Measurements from ENCODE around the gene INSYN2B. TPM values are rescaled to one million over a fixed set of nuclear protein-coding genes. Genes with fewer than 3 reads are reported as not detected.
"Not testable (repeated sequence)": the region's sequence is repeated elsewhere in the genome, so short reads cannot be mapped to it uniquely, and the experiment has no call there.

Gene INSYN2B
- total and polyA plus RNA-seq, 4 donors = 0.10 to 0.63 (median 0.12) TPM; not detected in 1

- TF ChIP-seq, protein P1, sequence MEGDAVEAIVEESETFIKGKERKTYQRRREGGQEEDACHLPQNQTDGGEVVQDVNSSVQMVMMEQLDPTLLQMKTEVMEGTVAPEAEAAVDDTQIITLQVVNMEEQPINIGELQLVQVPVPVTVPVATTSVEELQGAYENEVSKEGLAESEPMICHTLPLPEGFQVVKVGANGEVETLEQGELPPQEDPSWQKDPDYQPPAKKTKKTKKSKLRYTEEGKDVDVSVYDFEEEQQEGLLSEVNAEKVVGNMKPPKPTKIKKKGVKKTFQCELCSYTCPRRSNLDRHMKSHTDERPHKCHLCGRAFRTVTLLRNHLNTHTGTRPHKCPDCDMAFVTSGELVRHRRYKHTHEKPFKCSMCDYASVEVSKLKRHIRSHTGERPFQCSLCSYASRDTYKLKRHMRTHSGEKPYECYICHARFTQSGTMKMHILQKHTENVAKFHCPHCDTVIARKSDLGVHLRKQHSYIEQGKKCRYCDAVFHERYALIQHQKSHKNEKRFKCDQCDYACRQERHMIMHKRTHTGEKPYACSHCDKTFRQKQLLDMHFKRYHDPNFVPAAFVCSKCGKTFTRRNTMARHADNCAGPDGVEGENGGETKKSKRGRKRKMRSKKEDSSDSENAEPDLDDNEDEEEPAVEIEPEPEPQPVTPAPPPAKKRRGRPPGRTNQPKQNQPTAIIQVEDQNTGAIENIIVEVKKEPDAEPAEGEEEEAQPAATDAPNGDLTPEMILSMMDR (IDR thresholded peaks at IDR 0.05; ENCODE audit: control extremely low read depth, extremely low read depth) = no peak
- DNase-seq (no peak), ATAC-seq (ENCODE audit: insufficient read depth, low FRiP score) (no peak)
- H3K36me3 ChIP-seq (ENCODE audit: control insufficient read depth in 4 of 4, insufficient read depth in 4 of 4, low read length in 4 of 4) = no peaks in the 10 kb centered on the region
- peaks cover 0 to 4% (median 0%) of the 10 kb centered on the region in 5 donors for H3K4me1 ChIP-seq (ENCODE audit: control insufficient read depth in 5 of 5, insufficient read depth in 5 of 5, low read length in 5 of 5)
- H3K9ac ChIP-seq (ENCODE audit: insufficient read depth in 1 of 2, low read length in 2 of 2) = no peak overlapping the region
- no peak overlapping the region for H3K27ac ChIP-seq (ENCODE audit: low read depth in 1 of 2, low read length in 1 of 2)
- no peak overlapping the region for H3K4me3 ChIP-seq
- H3K9me3 ChIP-seq (ENCODE audit: control insufficient read depth in 4 of 4, insufficient read depth in 3 of 4, low read length in 3 of 4) = no peaks in the 10 kb centered on the region
- no peaks in the 10 kb centered on the region for H3K27me3 ChIP-seq (ENCODE audit: control insufficient read depth in 3 of 3, insufficient read depth in 3 of 3, low read length in 2 of 3)
- 84 to 91% methylated on average over 6 of the region's 6 CpGs for WGBS, 2 donors
These were observed 25.5 kb downstream of the INSYN2B start for GRCh38 chr5:169954786-169955185.

DNA sequence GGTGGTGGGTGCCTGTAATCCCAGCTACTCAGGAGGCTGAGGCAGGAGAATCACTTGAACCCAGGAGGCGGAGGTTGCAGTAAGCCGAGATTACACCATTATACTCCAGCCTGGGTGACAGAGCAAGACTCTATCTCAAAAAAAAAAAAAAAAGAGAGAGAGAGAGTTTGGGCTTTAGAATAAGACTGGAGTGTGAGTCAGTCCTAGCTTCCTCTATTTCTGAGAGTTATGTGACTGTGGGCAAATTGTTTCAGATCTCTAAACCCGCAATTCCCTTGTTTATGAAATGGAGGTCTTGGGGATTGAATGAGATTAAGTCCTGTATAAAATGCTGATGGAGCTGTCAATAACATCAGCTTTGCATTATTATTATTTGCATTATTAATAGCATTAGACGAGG lies 27.1 kb downstream of the INSYN2B start:
- H3K4me3 ChIP-seq; ATAC-seq (ENCODE audit: insufficient read depth, low FRiP score); H3K4me1 ChIP-seq (ENCODE audit: control insufficient read depth in 5 of 5, insufficient read depth in 5 of 5, low read length in 5 of 5); DNase-seq; H3K9me3 ChIP-seq (ENCODE audit: control insufficient read depth in 4 of 4, insufficient read depth in 3 of 4, low read length in 3 of 4); H3K9ac ChIP-seq (ENCODE audit: insufficient read depth in 1 of 2, low read length in 2 of 2); H3K27ac ChIP-seq (ENCODE audit: low read depth in 1 of 2, low read length in 1 of 2); H3K27me3 ChIP-seq (ENCODE audit: control insufficient read depth in 3 of 3, insufficient read depth in 3 of 3, low read length in 2 of 3); H3K36me3 ChIP-seq (ENCODE audit: control insufficient read depth in 4 of 4, insufficient read depth in 4 of 4, low read length in 4 of 4): not testable (repeated sequence)
- 60 to 75% methylated on average over 4 of the region's 4 CpGs for WGBS, 2 donors

DNA sequence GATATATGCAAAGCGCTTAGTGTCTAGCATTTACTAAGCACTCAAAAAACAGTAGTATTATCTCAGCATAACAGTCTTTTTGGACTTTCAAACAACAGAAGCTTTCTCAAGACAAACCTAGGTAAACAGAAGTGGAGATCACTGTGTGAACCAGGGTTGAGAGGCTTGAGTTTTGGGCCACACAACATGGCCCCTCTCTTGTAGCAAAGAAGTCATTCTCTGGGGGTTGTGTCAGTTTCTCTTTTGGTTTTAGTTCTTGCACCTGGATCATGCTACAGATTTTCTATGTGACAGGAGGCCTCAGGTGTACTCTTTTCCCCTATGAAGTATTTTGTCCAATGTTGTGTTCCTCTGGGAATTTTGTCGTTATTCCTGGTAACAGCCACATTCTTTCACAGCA lies 30.0 kb downstream of the INSYN2B start:
- Histone ChIP-seq H3K4me3 (no peak overlapping the region), H3K36me3 (ENCODE audit: control insufficient read depth in 4 of 4, insufficient read depth in 4 of 4, low read length in 4 of 4) (no peaks in the 10 kb centered on the region), H3K9me3 (ENCODE audit: control insufficient read depth in 4 of 4, insufficient read depth in 3 of 4, low read length in 3 of 4) (no peaks in the 10 kb centered on the region), H3K9ac (ENCODE audit: insufficient read depth in 1 of 2, low read length in 2 of 2) (no peak overlapping the region), H3K27ac (ENCODE audit: low read depth in 1 of 2, low read length in 1 of 2) (no peak overlapping the region), H3K4me1 (ENCODE audit: control insufficient read depth in 5 of 5, insufficient read depth in 5 of 5, low read length in 5 of 5) (peaks cover 0 to 27% (median 11%) of the 10 kb centered on the region in 5 donors), H3K27me3 (ENCODE audit: control insufficient read depth in 3 of 3, insufficient read depth in 3 of 3, low read length in 2 of 3) (no peaks in the 10 kb centered on the region)
- no peak for DNase-seq
- ATAC-seq (ENCODE audit: insufficient read depth, low FRiP score) = no peak
- WGBS, 2 donors = 96 to 99% methylated on average over 2 of the region's 2 CpGs
- TF ChIP-seq, protein P1 (IDR thresholded peaks at IDR 0.05; ENCODE audit: control extremely low read depth, extremely low read depth) = no peak

DNA sequence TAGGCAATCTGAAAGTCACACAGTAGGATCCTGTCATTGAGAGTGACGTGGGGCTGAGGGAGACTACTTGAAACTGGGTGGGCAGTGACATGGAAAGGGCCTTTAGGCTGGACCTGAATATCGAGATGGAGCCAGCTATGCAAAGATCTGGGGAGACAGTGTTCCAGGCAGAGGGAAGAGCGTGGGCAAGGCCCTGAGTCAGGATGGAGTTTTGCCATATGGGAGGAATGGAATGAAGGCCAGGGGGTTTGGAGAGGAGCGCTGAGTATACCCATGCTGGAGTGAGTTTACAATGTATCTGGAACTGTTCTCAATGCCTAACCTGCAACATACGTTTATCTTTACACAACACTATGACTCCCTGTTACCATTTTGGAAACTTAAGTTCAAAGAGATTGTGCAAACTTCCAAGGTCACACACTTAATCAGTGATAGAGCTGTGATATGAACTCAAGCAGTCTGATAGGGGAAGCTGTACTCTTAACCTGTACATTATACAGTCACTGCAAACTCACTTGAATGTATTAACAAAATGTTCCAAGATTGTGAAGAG lies 33.5 kb downstream of the INSYN2B start:
- H3K36me3 ChIP-seq (ENCODE audit: control insufficient read depth in 4 of 4, insufficient read depth in 4 of 4, low read length in 4 of 4) = no peaks in the 10 kb centered on the region
- peaks cover 0 to 32% (median 11%) of the 10 kb centered on the region in 5 donors for H3K4me1 ChIP-seq (ENCODE audit: control insufficient read depth in 5 of 5, insufficient read depth in 5 of 5, low read length in 5 of 5)
- no peak overlapping the region for H3K4me3 ChIP-seq
- H3K9me3 ChIP-seq (ENCODE audit: control insufficient read depth in 4 of 4, insufficient read depth in 3 of 4, low read length in 3 of 4) = no peaks in the 10 kb centered on the region
- WGBS, 2 donors = 85 to 90% methylated on average over 5 of the region's 5 CpGs
- no peak overlapping the region for H3K27ac ChIP-seq (ENCODE audit: low read depth in 1 of 2, low read length in 1 of 2)
- TF ChIP-seq, protein P1 (IDR thresholded peaks at IDR 0.05; ENCODE audit: control extremely low read depth, extremely low read depth) = no peak
- no peak for ATAC-seq (ENCODE audit: insufficient read depth, low FRiP score)
- peak in 2 of 3 donors; percentile 60 to 63 for DNase-seq
- no peak overlapping the region for H3K9ac ChIP-seq (ENCODE audit: insufficient read depth in 1 of 2, low read length in 2 of 2)
- H3K27me3 ChIP-seq (ENCODE audit: control insufficient read depth in 3 of 3, insufficient read depth in 3 of 3, low read length in 2 of 3) = no peaks in the 10 kb centered on the region
